ENCODE measurements around the gene CCDC184. TPM values are rescaled to one million over a fixed set of nuclear protein-coding genes. Genes with fewer than 3 reads are reported as not detected.
A peak's percentile ranks its signal among the peaks of the same experiment; 100 is the strongest.

CCDC184 gene
- polyA plus RNA-seq, 1 of the 3 experiments (the other 2 are of a cell fraction), result 5.8 TPM

DNA sequence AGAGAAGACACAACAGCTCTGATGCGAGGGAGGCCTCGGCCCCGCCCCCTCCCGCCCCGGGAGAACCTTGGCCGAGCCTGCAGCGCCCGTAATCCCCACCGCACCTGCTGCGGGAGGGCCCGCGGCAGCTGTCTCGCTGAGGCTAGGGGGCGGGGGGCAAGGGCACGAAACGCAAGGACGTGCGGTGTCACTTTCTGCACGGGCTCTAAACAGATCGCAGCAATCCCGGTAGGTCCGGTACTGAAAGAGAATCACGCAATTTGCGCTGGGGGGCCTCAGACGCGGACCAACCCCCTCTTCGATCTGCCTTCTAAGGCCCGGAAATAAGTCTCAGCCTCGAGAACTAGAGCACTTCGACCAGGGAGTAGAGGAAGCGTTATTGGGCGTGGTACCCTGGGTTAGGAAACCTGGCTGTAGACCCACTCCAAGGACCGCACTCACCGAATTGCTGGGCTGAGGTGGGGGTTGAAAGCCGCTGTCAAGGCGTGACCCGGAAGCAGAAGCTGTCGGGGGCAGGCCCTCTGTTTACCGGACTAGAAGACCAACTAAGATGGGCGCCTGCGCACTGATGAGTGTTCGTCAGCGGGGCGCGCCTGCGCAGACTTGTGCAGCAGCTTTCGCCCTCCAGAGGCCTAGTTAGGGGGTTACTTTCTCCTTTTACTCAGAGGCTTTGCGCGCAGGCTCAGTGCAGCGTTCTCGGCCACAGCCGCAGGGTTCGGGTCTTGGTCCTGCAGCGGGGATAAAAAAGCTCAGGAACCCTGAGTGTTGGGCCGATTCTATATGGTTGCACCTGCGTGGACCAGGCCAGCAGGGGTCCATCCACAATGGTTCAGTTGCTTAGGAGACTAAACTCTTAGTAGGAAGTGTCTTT lies 26.2 kb upstream of the CCDC184 start, which contains the start of gene ASB8:
Gene ASB8 (minus strand): TSS at position 498 of the 871 bp plus-strand sequence. CDS start 4,019 bp downstream, outside the sequence.
- CTCF ChIA-PET, result interaction anchor here (0.6 to 4.1 kb wide), 18 partner anchors 8 to 461 kb away, joined by 3 to 18 read pairs (median 4); partner anchors contain the start of genes SENP1 and TMEM106C
- no peaks in the 10 kb centered on the region for H4K20me1 ChIP-seq (ENCODE audit: insufficient read depth)
- no peaks in the 10 kb centered on the region for H3K9me2 ChIP-seq
- H3K36me3 ChIP-seq (replicated peaks in 1 of 2; ENCODE audit: control insufficient read depth in 1 of 2, insufficient read depth in 2 of 2, low read length in 1 of 2), result peaks cover 3 to 17% of the 10 kb centered on the region in 2 experiments
- peak; percentile 97 for DNase-seq
- no peaks in the 10 kb centered on the region for H3K27me3 ChIP-seq (ENCODE audit: insufficient read depth)
- WGBS (ENCODE audit: low lambda C conversion rate), result under 1% methylated on average over 42 of the region's 56 CpGs
- peaks cover 0 to 8% of the 10 kb centered on the region in 2 experiments; a peak in 2 of 4 replicates for H3K4me1 ChIP-seq (ENCODE audit: control insufficient read depth in 1 of 2, insufficient read depth in 2 of 2, low read depth in 1 of 2, low read length in 1 of 2)
- H2AFZ ChIP-seq (ENCODE audit: low read depth), result peak within 1 kb of the TSS; percentile 99
- peak within 1 kb of the TSS; percentile 59 to 92; a peak in 3 of 4 replicates for H3K27ac ChIP-seq (ENCODE audit: low read depth in 2 of 2, low read length in 1 of 2)
- POLR2A ChIA-PET, result interaction anchor here (1.4 to 1.9 kb wide), 3 partner anchors 26 to 51 kb away, joined by 5 to 11 read pairs (median 8); partner anchors contain the start of genes CCDC184, PFKM and SENP1
- peak within 1 kb of the TSS; percentile 61 for H3K9ac ChIP-seq
- no peaks in the 10 kb centered on the region for H3K9me3 ChIP-seq
- peaks cover 1% of the 10 kb centered on the region for H3F3A ChIP-seq (replicated peaks; ENCODE audit: insufficient read depth)
- peak within 1 kb of the TSS; percentile 75 for H3K4me2 ChIP-seq
- H3K79me2 ChIP-seq (ENCODE audit: insufficient read depth), result peaks cover 22% of the 10 kb centered on the region
- peak within 1 kb of the TSS; percentile 91 to 97 for H3K4me3 ChIP-seq (ENCODE audit: low read depth in 2 of 2, low read length in 1 of 2)
- TF ChIP-seq NRF1 (IDR thresholded peaks at IDR 0.05; ENCODE audit: low read depth, low read length) (peak; percentile 93), SMC3 (IDR thresholded peaks at IDR 0.05; ENCODE audit: low read depth, low read length) (peak; percentile 23; the same call in 1 of the 2 replicates), GATA2 (CRISPR knock-in tag; IDR thresholded peaks at IDR 0.05) (no peak), SIN3A (IDR thresholded peaks at IDR 0.05; ENCODE audit: borderline replicate concordance, low read depth, low read length) (peak; percentile 97), EZH2phosphoT487 (IDR thresholded peaks at IDR 0.05; ENCODE audit: borderline replicate concordance, low read depth) (no peak), USF1 (IDR thresholded peaks at IDR 0.05; ENCODE audit: borderline replicate concordance, low read depth) (no peak), RXRA (IDR thresholded peaks at IDR 0.05; ENCODE audit: borderline replicate concordance, low read depth) (no peak), TCF12 (IDR thresholded peaks at IDR 0.05) (no peak), FOXM1 (IDR thresholded peaks at IDR 0.05; ENCODE audit: low read depth) (no peak), EP300 (IDR thresholded peaks at IDR 0.05; ENCODE audit: borderline replicate concordance in 1 of 2, low read depth in 1 of 2, low read length in 1 of 2) (no peak), POLR2AphosphoS5 (IDR thresholded peaks at IDR 0.05; ENCODE audit: low read depth, low read length) (peak; percentile 58; the same call in 1 of the 2 replicates), MEF2A (IDR thresholded peaks at IDR 0.05; ENCODE audit: borderline replicate concordance, low read depth) (no peak), TEAD4 (IDR thresholded peaks at IDR 0.05; ENCODE audit: borderline replicate concordance, insufficient read depth) (no peak), CHD2 (IDR thresholded peaks at IDR 0.05; ENCODE audit: low read length, partially characterized antibody) (peak; percentile 94), FOXJ3 (CRISPR knock-in tag; IDR thresholded peaks at IDR 0.05) (peak; percentile 62; the same call in 1 of the 2 replicates), FOSL2 (IDR thresholded peaks at IDR 0.05; ENCODE audit: borderline replicate concordance, low read depth) (no peak), YY1 (IDR thresholded peaks at IDR 0.05; ENCODE audit: low read depth) (no peak), PBX3 (IDR thresholded peaks at IDR 0.05) (peak; percentile 26; the same call in 1 of the 2 replicates), GABPA (IDR thresholded peaks at IDR 0.05; ENCODE audit: low read depth) (peak; percentile 87), ELF1 (IDR thresholded peaks at IDR 0.05) (peak; percentile 56; the same call in 1 of the 2 replicates), RCOR1 (IDR thresholded peaks at IDR 0.05; ENCODE audit: low read length) (no peak), NFIC (IDR thresholded peaks at IDR 0.05; ENCODE audit: borderline replicate concordance) (no peak)
- TF ChIP-seq, protein P1, sequence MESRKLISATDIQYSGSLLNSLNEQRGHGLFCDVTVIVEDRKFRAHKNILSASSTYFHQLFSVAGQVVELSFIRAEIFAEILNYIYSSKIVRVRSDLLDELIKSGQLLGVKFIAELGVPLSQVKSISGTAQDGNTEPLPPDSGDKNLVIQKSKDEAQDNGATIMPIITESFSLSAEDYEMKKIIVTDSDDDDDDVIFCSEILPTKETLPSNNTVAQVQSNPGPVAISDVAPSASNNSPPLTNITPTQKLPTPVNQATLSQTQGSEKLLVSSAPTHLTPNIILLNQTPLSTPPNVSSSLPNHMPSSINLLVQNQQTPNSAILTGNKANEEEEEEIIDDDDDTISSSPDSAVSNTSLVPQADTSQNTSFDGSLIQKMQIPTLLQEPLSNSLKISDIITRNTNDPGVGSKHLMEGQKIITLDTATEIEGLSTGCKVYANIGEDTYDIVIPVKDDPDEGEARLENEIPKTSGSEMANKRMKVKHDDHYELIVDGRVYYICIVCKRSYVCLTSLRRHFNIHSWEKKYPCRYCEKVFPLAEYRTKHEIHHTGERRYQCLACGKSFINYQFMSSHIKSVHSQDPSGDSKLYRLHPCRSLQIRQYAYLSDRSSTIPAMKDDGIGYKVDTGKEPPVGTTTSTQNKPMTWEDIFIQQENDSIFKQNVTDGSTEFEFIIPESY (IDR thresholded peaks at IDR 0.05; ENCODE audit: borderline replicate concordance, low read depth), result no peak
- TF ChIP-seq, protein P2, sequence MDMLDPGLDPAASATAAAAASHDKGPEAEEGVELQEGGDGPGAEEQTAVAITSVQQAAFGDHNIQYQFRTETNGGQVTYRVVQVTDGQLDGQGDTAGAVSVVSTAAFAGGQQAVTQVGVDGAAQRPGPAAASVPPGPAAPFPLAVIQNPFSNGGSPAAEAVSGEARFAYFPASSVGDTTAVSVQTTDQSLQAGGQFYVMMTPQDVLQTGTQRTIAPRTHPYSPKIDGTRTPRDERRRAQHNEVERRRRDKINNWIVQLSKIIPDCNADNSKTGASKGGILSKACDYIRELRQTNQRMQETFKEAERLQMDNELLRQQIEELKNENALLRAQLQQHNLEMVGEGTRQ (IDR thresholded peaks at IDR 0.05; ENCODE audit: borderline replicate concordance, low read depth, low read length), result no peak
- TF ChIP-seq, protein P3, sequence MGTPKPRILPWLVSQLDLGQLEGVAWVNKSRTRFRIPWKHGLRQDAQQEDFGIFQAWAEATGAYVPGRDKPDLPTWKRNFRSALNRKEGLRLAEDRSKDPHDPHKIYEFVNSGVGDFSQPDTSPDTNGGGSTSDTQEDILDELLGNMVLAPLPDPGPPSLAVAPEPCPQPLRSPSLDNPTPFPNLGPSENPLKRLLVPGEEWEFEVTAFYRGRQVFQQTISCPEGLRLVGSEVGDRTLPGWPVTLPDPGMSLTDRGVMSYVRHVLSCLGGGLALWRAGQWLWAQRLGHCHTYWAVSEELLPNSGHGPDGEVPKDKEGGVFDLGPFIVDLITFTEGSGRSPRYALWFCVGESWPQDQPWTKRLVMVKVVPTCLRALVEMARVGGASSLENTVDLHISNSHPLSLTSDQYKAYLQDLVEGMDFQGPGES (IDR thresholded peaks at IDR 0.05; ENCODE audit: low read depth, low read length), result no peak

Measured in SK-N-SH (cell line).